HG03039 (cell line): ENCODE data around the gene EZH1.
"Not testable (repeated sequence)": the region's sequence is repeated elsewhere in the genome, so short reads cannot be mapped to it uniquely, and the experiment has no call there.

Experiments used
- ATAC-seq: cut with Tn5 transposase; IDR thresholded peaks from one replicate; pipeline ENCODE4 v1.9.1; 2021; ENCODE audit warnings: mild to moderate bottlenecking, moderate library complexity; ENCODE audit not compliant: unreplicated experiment

The EZH1 gene

DNA sequence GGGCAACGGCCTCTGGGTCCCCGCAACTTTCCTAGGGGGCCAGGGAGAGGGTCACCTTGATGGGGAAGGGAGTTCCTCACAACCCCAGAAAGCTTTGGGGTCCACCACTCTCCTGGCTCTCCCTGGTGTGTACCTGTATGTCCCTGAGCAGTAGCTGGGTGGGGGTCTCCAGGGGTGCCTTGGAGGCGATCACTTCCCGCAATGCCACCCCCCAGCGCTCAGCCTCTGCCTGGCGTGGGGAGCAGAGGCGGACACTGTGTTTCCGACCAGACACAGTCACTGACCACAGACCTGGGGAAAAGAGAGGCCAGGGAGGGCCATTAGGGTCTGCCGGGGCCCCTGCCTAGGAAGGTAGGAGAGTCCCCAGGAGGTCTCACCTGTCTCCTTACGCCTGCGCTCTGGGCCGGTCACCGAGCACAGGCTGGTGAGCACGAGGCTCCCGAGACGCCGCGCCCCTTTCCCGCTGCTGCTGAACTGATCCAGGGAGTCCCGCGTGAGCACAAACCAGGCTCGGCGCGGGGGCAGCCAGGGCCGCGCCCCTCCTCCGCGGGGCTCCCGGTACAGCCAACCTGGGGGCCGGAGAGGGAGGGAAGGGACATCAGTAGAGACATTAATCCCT, 71.5 kb downstream of the EZH1 start:
- no peak for ATAC-seq

GRCh38 chr17:42672038-42672437, 72.8 kb downstream of the EZH1 start:
- no peak for ATAC-seq

DNA sequence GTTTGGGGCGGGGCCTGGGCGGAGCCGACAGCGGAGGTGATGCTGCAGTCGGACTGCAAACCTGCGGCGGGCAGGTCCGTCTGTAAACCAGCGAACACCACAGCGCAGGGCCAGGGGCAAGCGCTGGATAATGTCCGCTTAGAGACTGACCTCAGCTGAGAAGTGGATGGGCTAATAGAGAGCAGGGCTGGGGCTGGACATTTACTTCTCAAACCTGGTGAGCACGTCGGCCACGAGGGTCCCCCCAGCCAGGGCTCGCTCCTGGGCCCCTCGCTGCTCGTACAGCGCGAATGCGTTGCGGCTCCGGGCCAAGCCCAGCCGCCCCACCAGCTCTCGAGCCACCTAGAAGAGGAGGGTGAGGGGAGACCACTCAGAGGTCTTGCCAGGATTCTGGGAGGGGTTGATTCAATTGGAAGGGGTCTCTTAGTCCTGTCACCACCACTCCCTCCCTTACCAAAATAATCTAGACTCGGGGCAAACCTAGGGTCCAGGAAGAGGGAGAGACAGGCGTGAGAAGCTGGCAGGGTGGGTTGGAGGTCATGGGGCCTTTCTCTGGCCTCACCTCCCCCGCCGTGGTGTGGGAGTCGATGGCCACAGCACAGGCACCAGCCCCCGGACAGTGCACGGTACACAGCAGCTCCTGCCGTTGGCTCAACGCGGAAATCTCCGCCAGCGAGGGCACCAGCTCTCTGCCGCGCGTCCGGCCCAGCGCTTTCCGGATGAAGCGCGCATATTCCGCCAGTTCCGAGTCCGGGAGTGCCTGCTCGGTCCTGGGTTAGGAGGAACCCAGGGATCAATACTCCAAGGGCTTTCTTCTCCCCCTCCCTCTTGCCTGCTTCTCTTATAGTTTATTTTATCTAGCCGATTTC, 73.8 kb downstream of the EZH1 start:
- ATAC-seq: no peak

GRCh38 chr17:42669977-42670788, 74.7 kb downstream of the EZH1 start:
- ATAC-seq: no peak

GRCh38 chr17:42669705-42669976, 75.2 kb downstream of the EZH1 start:
- ATAC-seq: no peak

GRCh38 chr17:42667088-42667951, 77.5 kb downstream of the EZH1 start:
- no peak for ATAC-seq

DNA sequence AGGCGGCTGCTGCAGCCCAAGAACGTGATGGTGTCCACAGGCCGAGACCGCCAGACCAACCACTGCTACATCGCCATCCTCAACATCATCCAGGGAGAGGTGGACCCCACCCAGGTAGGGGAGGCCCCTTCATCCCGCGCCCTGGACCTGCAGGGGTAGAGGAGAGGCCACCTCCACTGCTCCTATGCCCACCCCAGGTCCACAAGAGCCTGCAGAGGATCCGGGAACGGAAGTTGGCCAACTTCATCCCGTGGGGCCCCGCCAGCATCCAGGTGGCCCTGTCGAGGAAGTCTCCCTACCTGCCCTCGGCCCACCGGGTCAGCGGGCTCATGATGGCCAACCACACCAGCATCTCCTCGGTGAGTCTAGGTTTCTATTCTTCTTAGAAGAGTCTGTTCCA, 78.7 kb downstream of the EZH1 start:
- ATAC-seq: not testable (repeated sequence)

- ATAC-seq: no peak
Observed at GRCh38 chr17:42665581-42666001, 79.2 kb downstream of the EZH1 start.

DNA sequence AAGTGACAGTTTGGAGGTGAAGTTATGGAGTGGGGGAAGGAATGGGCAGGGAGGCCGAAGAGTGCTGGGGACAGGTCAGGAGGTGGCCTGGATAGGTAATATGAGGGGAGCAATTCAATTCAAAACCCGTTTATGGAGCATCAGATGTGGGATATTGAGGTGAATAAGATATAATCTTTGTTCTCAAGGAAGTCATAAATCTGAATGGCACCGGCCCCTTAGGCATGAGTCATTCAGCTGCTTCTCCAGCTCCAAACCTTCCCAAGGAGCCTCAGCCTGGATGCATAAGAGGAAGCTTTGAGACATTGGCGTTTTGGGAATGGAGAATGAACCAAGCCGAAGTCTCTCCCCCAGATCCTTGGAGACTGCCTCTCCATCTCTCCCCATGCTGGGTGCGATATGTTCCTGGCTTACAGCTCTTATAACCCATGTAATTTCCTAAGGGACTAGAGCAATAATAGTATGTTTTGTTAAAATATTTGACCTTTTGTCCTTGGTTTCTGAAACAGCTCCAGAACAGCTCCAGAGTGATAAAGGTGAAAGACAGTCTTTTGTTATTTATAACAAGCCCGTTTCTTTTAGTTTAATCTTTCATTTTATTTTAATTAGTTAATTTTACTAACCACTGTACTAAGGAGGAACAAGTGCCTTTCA, 84.0 kb downstream of the EZH1 start:
- ATAC-seq: no peak

DNA sequence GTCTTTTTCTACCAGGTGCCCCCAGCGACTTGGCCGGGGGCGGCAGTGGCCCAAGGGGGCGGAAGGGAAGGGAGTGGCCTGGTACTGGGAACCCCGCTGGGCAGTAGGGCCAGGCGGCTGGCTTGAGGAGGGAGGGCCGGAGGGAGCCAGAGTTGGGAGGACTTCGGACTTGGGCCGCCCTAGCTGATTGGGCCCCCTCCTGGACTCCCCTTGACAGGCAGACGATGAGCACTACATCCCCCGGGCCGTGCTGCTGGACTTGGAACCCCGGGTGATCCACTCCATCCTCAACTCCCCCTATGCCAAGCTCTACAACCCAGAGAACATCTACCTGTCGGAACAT, 84.9 kb downstream of the EZH1 start:
- not testable (repeated sequence) for ATAC-seq

GRCh38 chr17:42659079-42659931, 85.5 kb downstream of the EZH1 start, which contains the start of gene TUBG2:
Gene TUBG2 (plus strand): TSS chr17:42659284. CDS start chr17:42659504, 220 bp downstream.
- ATAC-seq: no peak

- no peak for ATAC-seq
Observed at GRCh38 chr17:42657824-42658588, 86.8 kb downstream of the EZH1 start.

GRCh38 chr17:42655528-42655927, 89.3 kb downstream of the EZH1 start:
- ATAC-seq: no peak

GRCh38 chr17:42653179-42654124, 91.4 kb downstream of the EZH1 start:
- no peak for ATAC-seq

DNA sequence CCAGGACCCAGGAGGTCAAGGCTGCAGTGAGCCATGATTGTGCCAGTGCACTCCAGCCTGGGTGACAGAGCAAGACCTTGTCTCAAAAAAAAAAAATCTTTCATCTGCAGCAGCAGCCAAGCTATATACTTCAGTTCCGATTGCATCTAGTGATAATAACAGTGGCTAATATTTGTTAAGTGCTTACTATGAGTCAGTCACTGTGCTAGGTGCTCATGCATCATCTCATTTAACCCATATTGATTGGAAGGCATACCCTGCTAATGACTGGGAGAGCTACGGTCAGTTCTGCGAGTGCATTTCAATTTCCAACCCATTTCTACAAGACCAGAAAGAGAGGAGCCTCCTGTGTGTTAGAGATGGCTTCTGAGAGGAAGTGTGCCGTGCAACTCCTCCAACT, 93.4 kb downstream of the EZH1 start:
- ATAC-seq: no peak
